MM.1S (cell line): ENCODE measurements around the gene CCDC66.

Source experiments
- DNase-seq: peaks from one replicate; pipeline ENCODE4 v3.0.0-alpha.2; 2015
- H2AFZ ChIP-seq: fragments of 300-600 bp; sonication (generic); 2 replicates; pipeline ENCODE4 v1.6.0; 2016; ENCODE audit warnings: antibody characterized with exemption, low read length
- H3F3A ChIP-seq: fragments of 300-600 bp; sonication (generic); 2 replicates; pipeline ENCODE4 v1.6.1; 2016; ENCODE audit warnings: mild to moderate bottlenecking, antibody characterized with exemption, low read length, moderate library complexity, mixed read lengths; ENCODE audit not compliant: insufficient read depth
- H3K27ac ChIP-seq: fragments of 300-600 bp; sonication (generic); 2 replicates; pipeline ENCODE4 v1.5.1; 2016; ENCODE audit warnings: mild to moderate bottlenecking, low read length
- H3K27me3 ChIP-seq: fragments of 300-600 bp; sonication (generic); replicated peaks from 2 replicates; pipeline ENCODE4 v1.6.0; 2016; ENCODE audit warnings: low read length; ENCODE audit not compliant: insufficient read depth
- H3K36me3 ChIP-seq: fragments of 300-600 bp; sonication (generic); replicated peaks from 2 replicates; pipeline ENCODE4 v1.6.1; 2016; ENCODE audit warnings: mild to moderate bottlenecking, low read length, mixed read lengths; ENCODE audit not compliant: insufficient read depth
- H3K4me1 ChIP-seq: fragments of 300-600 bp; sonication (generic); 2 replicates; pipeline ENCODE4 v1.6.1; 2016; ENCODE audit warnings: low read length, mixed read lengths
- H3K4me2 ChIP-seq: fragments of 300-600 bp; sonication (generic); 2 replicates; pipeline ENCODE4 v1.6.0; 2016; ENCODE audit warnings: low read depth, low read length
- H3K4me3 ChIP-seq: fragments of 300-600 bp; sonication (generic); 2 replicates; pipeline ENCODE4 v1.5.1; 2016; ENCODE audit warnings: low read length, mixed read lengths
- H3K79me2 ChIP-seq: fragments of 300-600 bp; sonication (generic); 2 replicates; pipeline ENCODE4 v1.6.1; 2016; ENCODE audit warnings: mixed run types, low read length, mixed read lengths
- H3K9ac ChIP-seq: fragments of 300-600 bp; sonication (generic); 2 replicates; pipeline ENCODE4 v1.6.1; 2016; ENCODE audit warnings: low read length, mixed read lengths
- H3K9me2 ChIP-seq: fragments of 300-600 bp; sonication (generic); replicated peaks from 2 replicates; pipeline ENCODE4 v1.6.1; 2016; ENCODE audit warnings: mild to moderate bottlenecking, low read length, mixed read lengths; ENCODE audit not compliant: insufficient read depth
- H3K9me3 ChIP-seq: fragments of 300-600 bp; sonication (generic); replicated peaks from 2 replicates; pipeline ENCODE4 v1.6.1; 2016; ENCODE audit warnings: mild to moderate bottlenecking, low read length, mixed read lengths; ENCODE audit not compliant: insufficient read depth
- H4K20me1 ChIP-seq: fragments of 300-600 bp; sonication (generic); 2 replicates; pipeline ENCODE4 v1.6.1; 2016; ENCODE audit warnings: mild to moderate bottlenecking, low read length, moderate library complexity, mixed read lengths; ENCODE audit not compliant: insufficient read depth
- CTCF ChIP-seq: fragments of 300-600 bp; sonication (generic); IDR thresholded peaks from 2 replicates; pipeline ENCODE4 v1.5.1; 2016; ENCODE audit warnings: antibody characterized with exemption, low read length, mixed read lengths
- EZH2 ChIP-seq: fragments of 300-600 bp; sonication (generic); optimal IDR thresholded peaks from 2 replicates; pipeline ENCODE3; 2017; ENCODE audit warnings: low read depth, mild to moderate bottlenecking, antibody characterized with exemption, low read length, mixed read lengths
- EZH2phosphoT487 ChIP-seq: fragments of 300-600 bp; sonication (generic); IDR thresholded peaks from 2 replicates; pipeline ENCODE4 v1.6.1; 2018; ENCODE audit warnings: antibody characterized with exemption, low read length

The CCDC66 gene

GRCh38 chr3:56536735-56537134 lies 20.2 kb upstream of the CCDC66 start:
- H3K9me2 ChIP-seq: no peaks in the 10 kb centered on the region
- TF ChIP-seq CTCF: no peak
- no peak for TF ChIP-seq EZH2phosphoT487
- TF ChIP-seq EZH2: no peak
- DNase-seq: no peak
- H3K9me3 ChIP-seq: no peaks in the 10 kb centered on the region
- no peaks in the 10 kb centered on the region for H3K4me1 ChIP-seq
- no peak overlapping the region for H3K27ac ChIP-seq
- no peak overlapping the region for H2AFZ ChIP-seq
- no peak overlapping the region for H3K4me3 ChIP-seq
- H3K27me3 ChIP-seq: no peaks in the 10 kb centered on the region
- no peaks in the 10 kb centered on the region for H3K36me3 ChIP-seq
- H3F3A ChIP-seq: no peaks in the 10 kb centered on the region
- H4K20me1 ChIP-seq: no peaks in the 10 kb centered on the region
- no peak overlapping the region for H3K4me2 ChIP-seq
- H3K79me2 ChIP-seq: no peaks in the 10 kb centered on the region
- no peak overlapping the region for H3K9ac ChIP-seq

- TF ChIP-seq EZH2 (no peak), EZH2phosphoT487 (no peak), CTCF (no peak)
- Histone ChIP-seq H3K4me2 (no peak overlapping the region), H3K9me2 (no peaks in the 10 kb centered on the region), H3K36me3 (no peaks in the 10 kb centered on the region), H4K20me1 (no peaks in the 10 kb centered on the region), H3K4me1 (no peaks in the 10 kb centered on the region), H3K4me3 (no peak overlapping the region), H3K27ac (no peak overlapping the region), H3F3A (no peaks in the 10 kb centered on the region), H3K79me2 (no peaks in the 10 kb centered on the region), H3K9me3 (no peaks in the 10 kb centered on the region), H2AFZ (no peak overlapping the region), H3K9ac (no peak overlapping the region), H3K27me3 (no peaks in the 10 kb centered on the region)
- DNase-seq: no peak
Observed at GRCh38 chr3:56547486-56547885, 9.5 kb upstream of the CCDC66 start.

GRCh38 chr3:56557831-56558170 lies 826 bp downstream of the CCDC66 start:
- no peaks in the 10 kb centered on the region for H3K27me3 ChIP-seq
- peak overlapping the region; percentile 95 for H3K9ac ChIP-seq
- H3F3A ChIP-seq: peaks cover 6% of the 10 kb centered on the region; the same call in 1 of the 2 replicates
- H3K36me3 ChIP-seq: peaks cover 12% of the 10 kb centered on the region
- peaks cover 31% of the 10 kb centered on the region for H3K79me2 ChIP-seq
- H3K27ac ChIP-seq: peak overlapping the region; percentile 83; the same call in 1 of the 2 replicates
- H3K9me2 ChIP-seq: no peaks in the 10 kb centered on the region
- H4K20me1 ChIP-seq: no peaks in the 10 kb centered on the region
- no peak for TF ChIP-seq CTCF
- no peak for TF ChIP-seq EZH2
- TF ChIP-seq EZH2phosphoT487: no peak
- H3K4me3 ChIP-seq: peak overlapping the region; percentile 100
- H2AFZ ChIP-seq: peak overlapping the region; percentile 99
- H3K4me1 ChIP-seq: peaks cover 11% of the 10 kb centered on the region; the same call in 1 of the 2 replicates
- DNase-seq: no peak
- peak overlapping the region; percentile 89 for H3K4me2 ChIP-seq
- H3K9me3 ChIP-seq: no peaks in the 10 kb centered on the region
